RWPE1 (cell line): ENCODE data around the gene CACNA1I.

Experiments used
- CTCF ChIA-PET: fragments of 350-600 bp; sonication (Branson Sonifier 250); formaldehyde crosslinking; extraction: SDS; loops from one replicate; lab custom pipeline; 2021; lab: Yijun Ruan, JAX
- POLR2A ChIA-PET: fragments of 400-600 bp; formaldehyde crosslinking; extraction: SDS; loops from one replicate; lab custom pipeline; 2020; ENCODE audit warnings: antibody characterized with exemption; ENCODE audit not compliant: low non-redundant PET; lab: Yijun Ruan, JAX
- DNase-seq: peaks from one replicate; pipeline ENCODE4 v3.0.0; 2012; ENCODE audit warnings: low spot score
- H3K27ac ChIP-seq: fragments of 450-650 bp; 2 replicates; pipeline ENCODE4 v1.5.1; 2017
- TF ChIP-seq, protein P1 (sequence below): fragments of 450-650 bp; conservative IDR thresholded peaks from 2 replicates; pipeline ENCODE4 v1.5.1; 2017; ENCODE audit warnings: low read depth, mild to moderate bottlenecking

The CACNA1I gene

DNA sequence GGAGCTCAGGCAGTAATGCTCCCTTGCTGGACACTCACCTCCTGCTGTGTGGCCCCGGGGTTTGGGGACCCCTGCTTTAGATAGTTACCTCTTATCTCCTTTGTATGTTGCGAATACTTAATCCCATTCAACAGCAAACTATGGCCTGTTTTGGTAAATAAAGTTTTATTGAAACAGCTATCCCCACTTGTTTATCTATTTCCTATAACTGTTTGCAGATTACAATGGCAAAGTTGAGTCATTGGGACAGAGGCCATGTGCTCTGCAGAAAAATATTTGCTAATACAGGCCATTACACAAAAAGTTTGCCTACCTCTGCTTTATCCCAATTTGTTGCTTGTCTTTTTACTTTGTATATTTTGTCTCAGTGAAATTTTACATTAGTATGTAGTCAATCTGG is 68.4 kb downstream of the CACNA1I start:
- H3K27ac ChIP-seq: no peak overlapping the region
- no peak for DNase-seq
- TF ChIP-seq, protein P1, sequence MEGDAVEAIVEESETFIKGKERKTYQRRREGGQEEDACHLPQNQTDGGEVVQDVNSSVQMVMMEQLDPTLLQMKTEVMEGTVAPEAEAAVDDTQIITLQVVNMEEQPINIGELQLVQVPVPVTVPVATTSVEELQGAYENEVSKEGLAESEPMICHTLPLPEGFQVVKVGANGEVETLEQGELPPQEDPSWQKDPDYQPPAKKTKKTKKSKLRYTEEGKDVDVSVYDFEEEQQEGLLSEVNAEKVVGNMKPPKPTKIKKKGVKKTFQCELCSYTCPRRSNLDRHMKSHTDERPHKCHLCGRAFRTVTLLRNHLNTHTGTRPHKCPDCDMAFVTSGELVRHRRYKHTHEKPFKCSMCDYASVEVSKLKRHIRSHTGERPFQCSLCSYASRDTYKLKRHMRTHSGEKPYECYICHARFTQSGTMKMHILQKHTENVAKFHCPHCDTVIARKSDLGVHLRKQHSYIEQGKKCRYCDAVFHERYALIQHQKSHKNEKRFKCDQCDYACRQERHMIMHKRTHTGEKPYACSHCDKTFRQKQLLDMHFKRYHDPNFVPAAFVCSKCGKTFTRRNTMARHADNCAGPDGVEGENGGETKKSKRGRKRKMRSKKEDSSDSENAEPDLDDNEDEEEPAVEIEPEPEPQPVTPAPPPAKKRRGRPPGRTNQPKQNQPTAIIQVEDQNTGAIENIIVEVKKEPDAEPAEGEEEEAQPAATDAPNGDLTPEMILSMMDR: no peak
- ChIA-PET POLR2A (no interaction called here), CTCF (no interaction called here)

DNA sequence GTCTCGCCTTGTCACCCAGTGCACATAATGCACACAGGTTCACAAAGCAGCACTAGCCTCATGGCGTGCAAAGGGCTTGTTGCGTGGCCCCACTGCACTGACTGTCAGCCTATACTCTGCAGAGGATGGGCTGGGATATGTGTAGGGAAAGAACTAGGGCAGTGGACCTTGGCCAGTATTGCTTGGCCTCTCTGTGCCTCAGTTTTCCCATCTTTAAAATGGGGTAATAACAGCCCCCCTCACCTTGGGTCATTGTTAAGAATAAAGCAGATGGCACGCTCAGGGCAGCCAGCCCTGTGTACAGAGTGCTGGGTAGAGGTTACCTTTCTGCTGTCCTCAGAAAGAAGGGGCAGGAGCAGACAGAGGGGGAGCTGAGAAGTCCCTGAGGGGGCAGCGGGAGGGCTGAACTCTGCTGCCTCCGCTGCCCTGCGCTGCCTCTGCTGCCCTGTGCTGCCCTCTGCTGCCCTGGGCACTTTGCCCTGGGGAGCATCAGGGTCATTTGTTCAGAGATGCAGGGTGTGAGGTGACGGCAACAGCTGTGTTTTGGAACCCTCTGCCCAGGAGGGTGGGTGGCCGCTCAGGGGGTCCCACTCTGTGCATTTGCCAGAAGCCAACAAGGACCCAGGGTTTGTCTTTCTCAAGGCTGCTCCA is 71.2 kb downstream of the CACNA1I start:
- ChIA-PET CTCF (no interaction called here), POLR2A (no interaction called here)
- TF ChIP-seq, protein P1: no peak
- H3K27ac ChIP-seq: no peak overlapping the region
- DNase-seq: no peak

DNA sequence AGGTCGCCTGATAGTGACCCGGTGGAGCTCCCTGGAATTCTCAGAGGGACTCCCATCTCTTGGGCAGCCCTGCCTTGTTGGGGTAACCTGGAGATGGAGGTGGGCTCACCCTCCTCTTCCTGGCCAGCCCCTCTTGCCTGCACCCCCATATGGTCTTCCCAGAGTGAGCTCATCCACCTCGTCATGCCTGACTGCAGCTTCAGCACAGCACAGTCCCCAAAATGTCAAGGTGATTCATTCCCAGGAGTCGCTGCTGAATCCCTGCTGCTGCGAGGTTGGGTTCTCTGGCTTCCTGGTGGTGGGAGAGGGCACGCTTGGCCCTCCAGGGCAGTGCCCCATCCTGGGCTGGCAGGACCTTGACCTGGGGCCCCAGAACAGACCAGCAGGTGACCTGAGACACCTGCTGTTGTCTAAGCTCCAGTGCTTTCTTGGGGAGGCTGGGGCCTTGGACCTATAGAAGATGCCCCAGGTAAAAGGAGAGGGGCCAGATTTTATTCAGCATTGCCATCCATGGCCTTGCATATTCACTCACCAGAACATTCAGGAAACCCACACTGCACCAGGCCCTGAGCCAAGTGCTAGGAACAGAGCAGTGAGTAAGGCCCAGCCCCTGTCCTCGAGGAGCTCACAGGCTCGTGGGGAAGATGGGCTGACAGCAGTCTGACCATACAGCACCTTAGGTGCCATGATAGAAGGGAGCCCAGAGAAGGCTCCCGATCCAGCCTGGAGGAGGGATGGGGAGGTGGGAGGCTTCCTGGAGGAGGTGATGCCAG is 72.9 kb downstream of the CACNA1I start:
- no peak for DNase-seq
- POLR2A ChIA-PET: no interaction called here
- CTCF ChIA-PET: no interaction called here

DNA sequence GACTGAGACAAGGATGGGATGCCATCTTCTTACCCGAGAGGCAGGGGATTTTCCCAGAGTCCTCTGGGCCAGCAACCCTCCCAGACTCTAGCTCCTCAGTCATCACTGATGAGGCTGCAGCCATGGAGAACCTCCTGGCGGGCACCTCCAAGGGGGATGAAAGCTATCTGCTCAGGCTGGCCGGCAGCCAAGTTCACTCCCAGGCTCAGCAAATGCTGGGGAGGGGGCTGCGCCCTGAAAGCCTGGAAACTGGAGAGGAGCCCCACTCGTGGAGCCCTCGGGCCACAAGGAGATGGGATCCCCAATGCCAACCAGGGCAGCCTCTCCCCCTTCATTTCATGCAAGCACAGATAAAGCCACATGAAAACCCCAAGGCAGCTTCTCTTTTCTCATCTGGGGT is 75.0 kb downstream of the CACNA1I start:
- no peak for DNase-seq
- TF ChIP-seq, protein P1: no peak
- ChIA-PET CTCF (no interaction called here), POLR2A (no interaction called here)
- no peak overlapping the region for H3K27ac ChIP-seq

More for the DNA sequence above, 72.9 kb downstream of the CACNA1I start:
- TF ChIP-seq, protein P1: no peak
- H3K27ac ChIP-seq: no peak overlapping the region

DNA sequence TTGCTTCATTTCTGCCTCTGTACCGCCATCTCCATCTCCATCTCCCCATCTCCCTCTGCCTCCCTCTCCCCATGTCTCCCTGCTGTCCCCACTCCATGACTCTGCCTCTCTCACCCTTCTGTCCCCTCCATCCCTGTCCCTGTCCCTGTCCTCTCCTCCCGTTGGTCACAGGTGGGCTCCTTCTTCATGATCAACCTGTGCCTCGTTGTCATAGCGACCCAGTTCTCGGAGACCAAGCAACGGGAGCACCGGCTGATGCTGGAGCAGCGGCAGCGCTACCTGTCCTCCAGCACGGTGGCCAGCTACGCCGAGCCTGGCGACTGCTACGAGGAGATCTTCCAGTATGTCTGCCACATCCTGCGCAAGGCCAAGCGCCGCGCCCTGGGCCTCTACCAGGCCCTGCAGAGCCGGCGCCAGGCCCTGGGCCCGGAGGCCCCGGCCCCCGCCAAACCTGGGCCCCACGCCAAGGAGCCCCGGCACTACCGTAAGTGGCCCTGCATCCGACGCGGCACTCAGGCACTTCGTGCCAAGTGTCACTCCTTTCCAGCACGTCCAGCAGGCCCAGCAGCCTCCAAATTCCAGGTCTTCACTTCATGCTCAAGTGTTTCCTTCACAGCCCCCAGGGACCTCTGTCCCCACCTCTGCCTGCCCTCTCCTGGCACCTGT is 76.0 kb downstream of the CACNA1I start:
- TF ChIP-seq, protein P1: no peak
- no peak for DNase-seq
- ChIA-PET CTCF (no interaction called here), POLR2A (no interaction called here)
- no peak overlapping the region for H3K27ac ChIP-seq

DNA sequence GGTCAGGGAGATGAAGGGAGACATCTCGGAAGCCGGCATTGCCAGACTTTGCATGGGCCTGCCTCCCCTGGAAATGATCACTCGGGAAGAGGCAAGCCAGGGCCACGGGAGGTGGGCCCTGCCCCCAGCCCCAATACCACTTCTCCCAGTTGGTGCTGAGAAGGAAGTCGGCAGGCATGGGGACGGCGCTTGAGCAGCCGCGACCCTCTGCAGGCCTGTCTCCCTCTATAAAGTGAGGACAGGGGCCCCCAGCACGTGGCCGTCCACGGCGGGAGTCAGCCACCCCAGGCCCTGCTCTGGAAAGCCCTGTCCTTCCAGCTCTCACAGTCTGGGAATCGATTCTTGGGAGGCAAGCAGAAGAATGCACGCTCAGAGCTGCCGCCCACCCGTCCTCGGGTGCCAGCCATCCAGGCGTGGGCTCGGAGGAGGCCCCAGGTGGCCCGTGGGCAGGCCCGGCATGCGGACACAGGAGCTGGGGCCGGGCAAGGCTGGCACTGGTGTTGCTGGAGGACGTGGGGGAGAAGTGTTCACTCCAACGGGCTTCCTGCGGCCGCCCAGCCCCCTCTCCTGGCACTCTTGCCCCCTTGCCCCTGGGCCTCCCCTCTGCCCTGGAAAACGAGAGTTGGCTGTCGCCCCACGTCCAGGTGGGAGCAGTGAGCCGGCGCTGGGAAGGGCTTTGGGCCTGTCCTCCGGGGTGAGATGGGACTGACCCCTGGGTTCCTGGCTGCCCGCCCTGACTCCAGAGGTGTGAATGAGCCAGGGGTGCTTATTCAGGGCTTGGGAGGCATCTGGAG is 77.5 kb downstream of the CACNA1I start:
- H3K27ac ChIP-seq: no peak overlapping the region
- CTCF ChIA-PET: no interaction called here
- DNase-seq: no peak
- POLR2A ChIA-PET: no interaction called here
- TF ChIP-seq, protein P1: no peak
